ENCODE data around the gene TMED7. TPM values are rescaled to one million over a fixed set of nuclear protein-coding genes. Genes with fewer than 3 reads are reported as not detected.

The TMED7 gene
- total and polyA plus RNA-seq, 2 of the 8 experiments (the other 6 are each of a cell fraction or from before 2014, with no cell fraction given): 43.8 to 75.2 TPM

- Histone ChIP-seq H3K4me3 (ENCODE audit: extremely low read depth in 1 of 4, insufficient read depth in 2 of 4, low read depth in 3 of 4, low read length in 4 of 4) (no peak overlapping the region), H3K4me2 (ENCODE audit: insufficient read depth in 1 of 2, low read depth in 2 of 2, low read length in 2 of 2) (no peak overlapping the region; a peak in 1 of 4 replicates), H2BK120ac (replicated peaks; ENCODE audit: low read depth, low read length) (no peak overlapping the region), H2AFZ (ENCODE audit: low read length) (no peak overlapping the region), H4K8ac (ENCODE audit: extremely low read depth, insufficient read depth, low read length) (no peak overlapping the region), H2BK12ac (ENCODE audit: low read depth, low read length) (no peak overlapping the region), H3K79me2 (ENCODE audit: control insufficient read depth in 1 of 2, insufficient read depth in 2 of 2, low read length in 2 of 2) (peaks cover 5 to 40% of the 10 kb centered on the region in 2 experiments), H3K9me3 (ENCODE audit: insufficient read depth in 2 of 2, low read depth in 1 of 2, low read length in 1 of 2) (no peaks in the 10 kb centered on the region), H3K23me2 (ENCODE audit: low read depth, low read length) (peaks cover 6% of the 10 kb centered on the region; the same call in 1 of the 2 replicates), H3K36me3 (ENCODE audit: control insufficient read depth in 2 of 4, insufficient read depth in 4 of 4, low read length in 3 of 4) (no peaks in the 10 kb centered on the region), H4K20me1 (replicated peaks in 1 of 2; ENCODE audit: control insufficient read depth in 1 of 2, insufficient read depth in 2 of 2, low read length in 2 of 2) (peaks cover 2 to 6% of the 10 kb centered on the region in 2 experiments), H2BK20ac (ENCODE audit: low read length) (no peak overlapping the region), H3K23ac (ENCODE audit: insufficient read length) (no peak overlapping the region), H3K27me3 (replicated peaks in 1 of 4; ENCODE audit: control insufficient read depth in 3 of 4, extremely low read depth in 1 of 4, insufficient read depth in 3 of 4, low read length in 3 of 4) (no peaks in the 10 kb centered on the region), H3K79me1 (ENCODE audit: low read depth, low read length) (peaks cover under 1% of the 10 kb centered on the region; the same call in 1 of the 2 replicates), H3K56ac (replicated peaks; ENCODE audit: insufficient read length, low read depth, low read length) (no peak overlapping the region), H2BK15ac (ENCODE audit: low read length) (no peak overlapping the region), H2BK5ac (ENCODE audit: low read depth, low read length) (no peak overlapping the region), H3K4ac (replicated peaks; ENCODE audit: insufficient read length, low read depth, low read length) (no peak overlapping the region), H3K18ac (ENCODE audit: extremely low read depth, low read length) (no peak overlapping the region), H3K4me1 (replicated peaks in 1 of 4; ENCODE audit: control insufficient read depth in 3 of 4, insufficient read depth in 4 of 4, low read length in 3 of 4) (no peaks in the 10 kb centered on the region; a peak in 2 of 7 replicates), H3K9ac (replicated peaks in 1 of 4; ENCODE audit: extremely low read depth in 1 of 4, low read depth in 3 of 4, low read length in 3 of 4) (no peak overlapping the region), H2AK5ac (ENCODE audit: low read depth, low read length) (no peak overlapping the region), H4K5ac (ENCODE audit: insufficient read length, low read depth, low read length) (no peak overlapping the region), H3K14ac (ENCODE audit: insufficient read length) (no peak overlapping the region), H3K27ac (ENCODE audit: low read depth, low read length) (no peak overlapping the region), H4K91ac (replicated peaks; ENCODE audit: insufficient read length, low read length) (no peak overlapping the region)
- FAIRE-seq: no peak
- ChIA-PET POLR2A (ENCODE audit: partially characterized antibody) (no interaction called here), CTCF (ENCODE audit: partially characterized antibody) (interaction anchor here (0.7 to 1.2 kb wide), 2 partner anchors 366 to 462 kb away, joined by 3 to 5 read pairs; no protein-coding TSS in a partner anchor)
- WGBS, 2 experiments (ENCODE audit: extremely low coverage in 1 of 2, insufficient coverage in 1 of 2, insufficient read length in 1 of 2, insufficient replicate concordance in 2 of 2, low coverage in 1 of 2, low lambda C conversion rate in 2 of 2, missing lambda C conversion rate in 1 of 2): 87% methylated on average over 5 of the region's 5 CpGs; no CpG with 5 or more reads in 1 of the 2 experiments
- no peak for DNase-seq (ENCODE audit: low read depth in 1 of 2, low spot score in 2 of 2)
- TF ChIP-seq RAD21 (IDR thresholded peaks at IDR 0.05 in 1 of 2, conservative IDR thresholded peaks at IDR 0.05 in 1 of 2; ENCODE audit: low read depth in 2 of 2, low read length in 2 of 2) (no peak), CEBPB (IDR thresholded peaks at IDR 0.05; ENCODE audit: low read depth, low read length) (no peak), SIX5 (IDR thresholded peaks at IDR 0.05; ENCODE audit: low read depth, low read length) (no peak), RBBP5 (IDR thresholded peaks at IDR 0.05; ENCODE audit: borderline replicate concordance, low read depth, low read length) (no peak), ATF3 (IDR thresholded peaks at IDR 0.05; ENCODE audit: insufficient read depth, low read depth, low read length) (no peak), CTCF (IDR thresholded peaks at IDR 0.05; ENCODE audit: control extremely low read depth in 1 of 3, insufficient read depth in 1 of 3, low read depth in 1 of 3, low read length in 3 of 3) (no peak), FOSL1 (IDR thresholded peaks at IDR 0.05; ENCODE audit: insufficient read depth, low read depth, low read length) (no peak), CTBP2 (IDR thresholded peaks at IDR 0.05; ENCODE audit: borderline replicate concordance, insufficient read depth, insufficient read length, low read length) (no peak)
Measured at GRCh38 chr5:115627295-115627865, 1.5 kb upstream of the TMED7 start.
